ENCODE measurements around the gene DHRS4L2.
"Not testable (repeated sequence)": the region's sequence is repeated elsewhere in the genome, so short reads cannot be mapped to it uniquely, and the experiment has no call there.

DHRS4L2 gene

DNA sequence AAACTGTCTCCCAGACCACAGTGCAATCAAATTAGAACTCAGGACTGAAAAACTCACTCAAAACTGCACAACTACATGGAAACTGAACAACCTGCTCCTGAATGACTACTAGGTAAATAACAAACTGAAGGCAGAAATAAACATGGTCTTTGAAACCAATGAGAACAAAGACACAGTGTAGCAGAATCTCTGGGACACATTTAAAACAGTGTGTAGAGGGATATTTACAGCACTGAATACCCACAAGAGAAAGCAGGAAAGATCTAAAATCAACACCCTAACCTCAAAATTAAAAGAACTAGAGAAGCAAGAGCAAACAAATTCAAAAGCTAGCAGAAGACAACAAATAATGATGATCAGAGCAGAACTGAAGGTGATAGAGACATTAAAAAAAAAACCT is 14.7 kb upstream of the DHRS4L2 start:
- DNase-seq, result not testable (repeated sequence)

DNA sequence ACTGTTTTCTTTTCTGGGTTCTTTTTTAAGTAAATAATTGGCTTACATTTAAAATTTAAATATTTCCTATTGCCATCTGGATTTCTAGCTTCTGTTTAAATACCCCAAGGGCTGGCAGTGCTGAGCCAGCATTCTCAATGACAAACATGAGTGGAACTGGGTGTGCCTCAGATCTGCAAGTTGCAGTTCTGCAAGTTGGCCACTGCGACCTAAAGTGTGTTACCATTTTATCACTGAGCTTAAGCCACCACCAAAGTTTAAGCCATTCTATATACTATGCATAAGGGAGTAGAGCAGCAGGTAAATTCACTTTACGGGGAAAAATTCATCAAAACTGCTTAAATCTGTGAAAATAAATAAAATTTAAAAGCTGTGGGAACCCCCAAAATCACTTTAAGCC is 11.5 kb upstream of the DHRS4L2 start:
- DNase-seq, result not testable (repeated sequence)

DNA sequence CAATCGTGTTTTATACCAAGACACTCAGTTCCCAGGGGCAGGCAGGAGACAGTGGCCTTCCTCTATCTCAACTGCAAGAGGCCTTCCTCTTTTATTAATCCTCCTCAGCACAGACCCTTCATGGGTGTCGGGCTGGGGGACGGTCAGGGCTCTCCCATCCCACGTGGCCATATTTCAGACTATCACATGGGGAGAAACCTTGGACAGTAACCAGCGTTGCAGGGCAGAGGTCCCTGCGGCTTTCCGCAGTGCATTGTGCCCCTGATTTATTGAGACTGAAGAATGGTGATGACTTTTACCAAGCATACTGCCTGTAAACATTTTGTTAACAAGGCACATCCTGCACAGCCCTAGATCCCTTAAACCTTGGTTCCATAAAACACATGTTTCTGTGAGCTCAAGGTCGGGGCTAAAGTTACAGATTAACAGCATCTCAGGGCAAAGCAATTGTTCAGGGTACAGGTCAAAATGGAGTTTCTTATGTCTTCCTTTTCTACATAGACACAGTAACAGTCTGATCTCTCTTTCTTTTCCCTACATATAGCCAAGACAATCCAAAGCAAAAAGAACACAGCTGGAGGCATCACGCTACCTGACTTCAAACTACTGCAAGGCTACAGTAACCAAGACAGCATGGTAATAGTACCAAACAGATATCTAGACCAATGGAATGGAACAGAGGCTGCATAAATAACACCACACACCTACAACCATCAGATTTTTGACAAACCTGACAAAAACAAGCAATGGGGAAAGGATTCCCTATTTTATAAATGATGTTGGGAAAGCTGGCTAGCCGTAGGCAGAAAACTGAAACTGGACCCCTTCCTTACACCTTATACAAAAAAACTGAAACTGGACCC is 6.5 kb upstream of the DHRS4L2 start:
- DNase-seq, result not testable (repeated sequence)

DNA sequence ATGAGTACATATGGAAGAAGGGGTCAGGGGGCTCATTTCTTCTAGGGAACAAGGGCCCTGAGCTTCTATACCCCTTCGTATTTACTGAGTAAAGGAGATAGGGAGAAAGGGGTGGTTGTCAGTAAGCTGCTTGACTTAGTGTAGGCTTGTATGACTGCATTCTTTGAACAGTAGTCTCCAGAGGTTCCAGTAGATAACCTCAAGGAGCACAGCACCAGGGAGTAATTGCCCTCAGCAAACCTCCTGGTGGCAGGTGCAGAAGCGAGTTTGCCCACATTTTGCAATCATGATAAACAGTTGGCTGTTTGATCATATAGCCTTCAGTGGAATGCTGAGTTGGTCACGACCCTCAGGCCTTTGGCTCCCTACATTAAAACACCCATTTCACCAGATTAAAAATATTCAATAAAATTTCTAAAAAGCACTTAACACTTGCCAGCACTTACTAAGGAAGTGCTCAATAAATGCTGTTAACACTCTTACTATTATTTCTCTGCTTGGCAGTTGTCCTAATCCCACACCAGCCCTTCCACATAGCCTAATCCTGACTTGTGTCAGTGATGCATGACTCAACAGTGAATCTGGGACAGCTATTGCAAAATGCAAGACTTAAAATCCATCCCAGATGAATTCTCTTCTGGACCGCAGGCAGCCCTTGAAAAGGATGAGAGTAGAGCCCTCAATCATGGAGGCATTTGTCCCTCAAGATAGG is 3.7 kb upstream of the DHRS4L2 start:
- no peak for DNase-seq

DNA sequence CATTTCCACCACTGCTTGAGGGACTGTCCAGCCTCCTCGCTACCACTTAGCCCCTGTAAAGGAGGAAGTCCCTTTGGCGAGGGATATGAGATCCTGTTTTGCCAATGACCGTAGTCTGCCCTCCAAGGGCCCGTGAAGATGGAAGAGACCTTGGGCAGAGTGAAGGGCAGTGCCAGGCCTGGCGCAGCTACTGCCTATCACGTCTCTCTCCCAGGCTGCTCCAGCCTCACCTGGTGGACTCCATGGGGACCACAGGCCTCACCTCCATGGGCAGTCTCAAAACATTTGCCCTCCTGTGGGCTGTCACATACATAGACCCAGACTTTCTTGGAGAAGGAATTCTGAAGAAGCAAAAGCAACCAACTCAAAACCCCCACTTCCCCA is 514 bp upstream of the DHRS4L2 start:
- DNase-seq, result not testable (repeated sequence)

DNA sequence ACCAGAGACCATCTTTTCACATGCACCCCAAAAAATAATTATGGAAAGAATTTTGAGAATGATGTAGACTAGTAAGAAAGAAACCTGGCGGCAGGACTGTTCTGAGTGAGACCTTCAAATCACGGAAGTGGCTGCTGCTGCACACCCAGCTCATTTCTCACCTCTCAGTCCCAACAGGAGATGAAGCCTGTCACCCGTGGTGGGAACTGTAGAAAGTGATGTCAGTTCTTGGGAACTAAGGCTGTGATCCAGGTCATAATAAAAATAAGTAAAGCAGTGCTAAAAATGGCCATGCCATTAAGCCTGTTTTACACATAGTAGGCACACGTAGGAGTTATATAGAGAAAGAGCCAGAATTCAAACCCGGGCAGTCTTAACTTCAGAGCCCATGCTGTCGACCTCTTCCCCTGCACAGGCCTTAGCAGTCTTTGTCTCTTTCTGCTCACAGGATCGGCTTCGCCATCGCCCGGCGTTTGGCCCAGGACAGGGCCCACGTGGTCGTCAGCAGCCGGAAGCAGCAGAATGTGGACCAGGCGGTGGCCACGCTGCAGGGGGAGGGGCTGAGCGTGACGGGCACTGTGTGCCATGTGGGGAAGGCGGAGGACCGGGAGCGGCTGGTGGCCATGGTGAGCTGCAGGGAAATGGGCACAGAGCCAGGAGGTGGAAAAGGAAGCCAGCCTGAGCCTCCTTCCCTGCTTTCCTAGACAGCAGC is 1.2 kb downstream of the DHRS4L2 start:
- DNase-seq, result not testable (repeated sequence)

DNA sequence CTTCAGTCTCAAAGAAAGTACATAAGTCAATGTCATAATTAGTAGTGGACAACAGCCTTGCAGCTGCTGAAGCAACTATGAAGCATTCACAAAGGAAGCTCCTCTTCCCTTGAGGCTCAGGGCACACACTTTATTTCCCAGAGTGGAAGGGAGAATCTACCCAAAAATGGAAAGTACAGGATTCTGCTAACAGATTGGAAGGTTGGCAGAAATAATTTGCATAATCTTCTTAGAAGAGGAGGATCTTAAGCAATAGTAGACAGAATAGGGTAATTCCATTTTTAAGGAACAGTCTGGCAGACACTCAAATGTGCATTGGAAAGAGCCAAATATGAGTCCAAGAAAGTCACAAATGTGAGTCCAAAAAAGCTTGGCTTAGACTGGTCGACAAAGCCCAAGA is 2.2 kb downstream of the DHRS4L2 start:
- not testable (repeated sequence) for DNase-seq

DNA sequence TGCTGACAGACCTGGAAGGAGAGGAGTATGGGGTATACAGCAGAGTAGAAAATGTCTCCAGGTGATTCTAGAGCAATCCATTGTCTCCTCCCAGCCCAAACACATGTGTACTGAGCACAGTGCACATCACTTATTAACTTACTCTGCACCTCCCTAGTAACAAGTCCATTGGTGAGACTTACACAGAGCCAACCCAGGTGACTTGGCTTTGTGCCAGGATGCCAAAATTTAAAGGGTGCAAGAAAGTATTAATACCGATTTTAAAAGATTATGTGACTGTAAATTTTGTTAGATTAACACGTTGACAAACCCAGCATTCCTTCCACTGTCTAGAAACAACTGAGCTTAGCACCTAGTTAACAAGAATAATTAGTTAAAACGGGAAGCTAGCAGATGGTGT is 4.3 kb downstream of the DHRS4L2 start:
- not testable (repeated sequence) for DNase-seq

DNA sequence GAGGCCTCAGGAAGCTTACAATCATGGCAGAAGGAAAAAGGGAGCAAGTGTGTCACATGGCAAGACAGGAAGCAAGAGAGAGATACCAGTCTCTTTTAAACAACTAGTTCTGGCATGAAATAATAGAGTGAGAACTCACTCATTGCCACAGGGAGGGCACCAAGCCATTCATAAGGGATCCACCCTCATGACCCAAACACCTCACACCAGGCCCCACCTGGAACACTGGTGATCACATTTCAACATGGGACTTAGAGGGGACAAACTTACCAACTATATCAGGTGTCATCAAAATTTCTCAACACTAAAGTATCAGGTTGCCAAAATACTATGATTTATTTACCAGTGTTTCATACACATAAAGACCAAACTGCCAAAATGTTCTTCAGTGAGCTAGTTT is 7.3 kb downstream of the DHRS4L2 start:
- DNase-seq, result not testable (repeated sequence)

DNA sequence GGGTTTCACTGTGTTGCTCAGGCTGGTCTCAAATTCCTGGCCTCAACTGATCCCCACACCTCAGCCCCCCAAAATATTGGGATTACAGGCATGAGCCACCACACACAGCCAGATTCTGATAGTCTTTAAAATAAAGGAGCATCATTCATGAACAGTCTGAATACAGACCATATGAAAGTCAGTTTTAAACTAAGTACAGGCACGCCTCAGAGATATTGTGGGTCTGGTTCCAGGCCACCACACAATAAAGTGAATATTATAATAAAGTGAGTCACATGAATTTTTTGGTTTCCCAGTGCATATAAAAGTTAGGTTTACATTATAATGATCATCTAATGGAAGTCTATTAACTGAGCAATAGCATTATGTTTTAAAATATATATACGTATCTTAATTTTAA is 8.1 kb downstream of the DHRS4L2 start:
- DNase-seq, result not testable (repeated sequence)

DNA sequence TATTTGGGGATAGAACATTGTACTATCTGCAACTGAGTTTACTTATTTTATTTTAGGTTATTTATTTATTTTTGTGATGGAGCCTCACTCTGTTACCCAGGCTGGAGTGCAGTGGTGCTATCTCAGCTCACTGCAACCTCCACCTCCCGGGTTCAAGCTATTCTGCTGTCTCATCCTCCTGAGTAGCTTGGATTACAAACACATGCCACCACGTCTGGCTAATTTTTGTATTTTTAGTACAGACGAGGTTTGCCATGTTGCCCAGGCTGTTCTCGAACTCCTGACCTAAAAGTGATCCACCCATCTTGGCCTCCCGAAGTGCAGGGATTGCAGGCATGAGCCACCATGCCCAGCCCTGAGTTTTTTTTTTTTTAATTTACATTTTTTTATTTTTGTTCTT is 10.9 kb downstream of the DHRS4L2 start:
- DNase-seq, result not testable (repeated sequence)

DNA sequence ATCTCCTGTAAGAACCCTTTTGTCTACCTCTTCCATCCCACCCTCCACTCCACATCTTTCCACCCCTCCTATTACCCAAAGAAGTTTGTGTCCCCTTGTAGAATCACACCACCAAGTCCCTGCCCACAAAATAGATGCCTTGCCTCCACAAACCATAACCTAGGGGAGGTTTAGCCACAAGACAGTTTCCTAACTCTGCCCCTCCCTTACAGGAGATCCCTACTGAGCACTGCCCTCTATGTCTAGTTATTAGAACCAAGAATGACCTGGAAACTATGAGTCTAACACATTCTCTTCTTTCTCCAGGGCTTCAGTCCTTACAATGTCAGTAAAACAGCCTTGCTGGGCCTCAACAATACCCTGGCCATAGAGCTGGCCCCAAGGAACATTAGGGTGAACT is 12.3 kb downstream of the DHRS4L2 start:
- not testable (repeated sequence) for DNase-seq

DNA sequence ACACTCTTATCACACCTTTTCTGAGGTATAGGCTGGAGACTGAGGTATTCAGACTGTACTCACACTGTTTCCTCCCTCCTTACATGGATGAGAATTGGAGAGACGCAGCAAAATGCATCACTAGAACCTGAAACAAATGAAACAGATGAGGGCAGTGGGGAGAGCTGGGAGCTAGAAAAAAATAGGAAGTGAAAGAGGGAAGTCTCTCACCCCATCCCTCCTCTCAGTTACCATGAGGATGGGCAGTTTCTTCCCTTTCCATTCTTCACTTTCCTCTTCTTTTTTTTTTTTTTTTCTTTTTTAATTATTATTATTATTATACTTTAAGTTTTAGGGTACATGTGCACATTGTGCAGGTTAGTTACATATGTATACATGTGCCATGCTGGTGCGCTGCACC is 12.9 kb downstream of the DHRS4L2 start:
- not testable (repeated sequence) for DNase-seq

DNA sequence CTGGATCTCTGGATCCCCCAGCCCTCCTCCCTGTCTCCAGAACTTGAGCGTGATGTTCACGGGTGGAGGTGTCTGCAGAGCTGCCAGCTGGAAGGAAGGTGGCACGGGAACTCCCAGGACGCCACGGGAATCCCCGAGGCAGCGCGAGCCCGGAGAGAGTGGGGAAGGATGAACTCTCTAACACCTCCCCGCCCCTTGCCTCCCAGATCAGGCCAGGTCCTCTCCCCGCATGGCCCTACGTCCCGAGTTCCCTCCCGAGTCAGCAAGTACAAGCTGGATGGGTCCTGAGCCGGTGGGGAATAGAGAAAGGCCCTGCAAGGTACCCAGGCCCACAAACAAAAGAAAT is 17.7 kb downstream of the DHRS4L2 start:
- not testable (repeated sequence) for DNase-seq

DNA sequence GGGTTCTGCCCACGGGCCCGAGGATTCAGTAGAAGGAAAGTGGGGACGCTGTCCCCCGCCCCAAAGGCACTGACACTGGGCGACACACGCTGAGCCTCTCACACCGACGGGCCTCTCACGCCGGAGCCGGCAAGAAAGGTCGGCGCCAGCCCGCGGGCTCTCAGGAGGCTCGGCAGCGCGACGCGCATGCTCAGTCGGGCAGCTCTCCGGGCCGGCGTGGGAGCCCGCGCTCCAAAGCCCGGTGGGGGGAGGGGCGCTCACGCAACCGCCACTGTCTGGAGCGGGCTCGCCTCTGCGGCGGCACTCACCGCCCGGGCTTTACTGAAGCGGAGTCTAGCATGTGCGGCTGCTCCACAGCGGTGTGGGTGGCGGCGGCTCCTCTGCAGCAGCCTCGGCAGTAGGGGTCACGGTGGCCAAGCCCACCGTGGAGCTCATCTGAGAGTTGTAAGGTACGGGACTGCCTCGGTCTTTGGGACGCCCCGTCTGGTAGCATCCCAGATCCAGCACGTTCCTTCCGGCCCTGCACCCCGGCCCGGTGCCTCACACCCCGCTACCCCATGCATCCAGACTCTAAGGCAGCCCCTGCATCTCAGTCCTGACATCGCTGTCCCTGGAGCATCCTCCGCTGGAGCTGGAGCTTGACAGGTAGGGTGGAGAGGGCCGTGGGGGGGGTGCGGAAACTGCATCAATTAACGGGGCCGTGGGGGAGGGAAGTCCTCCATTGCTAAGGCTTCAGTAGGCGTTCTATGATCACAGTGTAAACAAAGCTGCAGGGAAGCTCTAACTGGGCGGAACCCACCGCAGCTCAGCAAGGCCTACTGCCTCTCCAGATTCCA is 18.3 kb downstream of the DHRS4L2 start:
- DNase-seq, result peak; percentile 60

DNA sequence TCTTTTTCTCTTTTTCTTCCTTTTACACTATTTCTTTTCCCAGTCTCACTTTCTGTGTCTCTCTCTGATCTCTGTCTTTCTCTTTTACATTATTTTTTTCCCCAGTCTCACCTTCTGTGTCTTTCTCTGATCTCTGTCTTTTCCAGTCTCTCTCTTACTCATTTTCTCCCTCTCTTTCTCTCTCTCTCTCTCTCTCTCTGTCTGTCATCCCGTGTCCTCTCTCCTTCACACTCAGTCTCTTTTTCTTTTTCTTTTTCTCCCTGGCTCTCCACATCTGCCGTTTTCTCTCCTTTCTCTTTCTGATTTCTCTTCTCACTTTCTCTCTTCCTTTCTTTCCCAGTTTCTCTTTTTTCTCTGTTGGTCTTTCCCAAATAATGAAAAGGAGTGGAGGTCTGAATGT is 22.3 kb downstream of the DHRS4L2 start:
- DNase-seq, result no peak

DNA sequence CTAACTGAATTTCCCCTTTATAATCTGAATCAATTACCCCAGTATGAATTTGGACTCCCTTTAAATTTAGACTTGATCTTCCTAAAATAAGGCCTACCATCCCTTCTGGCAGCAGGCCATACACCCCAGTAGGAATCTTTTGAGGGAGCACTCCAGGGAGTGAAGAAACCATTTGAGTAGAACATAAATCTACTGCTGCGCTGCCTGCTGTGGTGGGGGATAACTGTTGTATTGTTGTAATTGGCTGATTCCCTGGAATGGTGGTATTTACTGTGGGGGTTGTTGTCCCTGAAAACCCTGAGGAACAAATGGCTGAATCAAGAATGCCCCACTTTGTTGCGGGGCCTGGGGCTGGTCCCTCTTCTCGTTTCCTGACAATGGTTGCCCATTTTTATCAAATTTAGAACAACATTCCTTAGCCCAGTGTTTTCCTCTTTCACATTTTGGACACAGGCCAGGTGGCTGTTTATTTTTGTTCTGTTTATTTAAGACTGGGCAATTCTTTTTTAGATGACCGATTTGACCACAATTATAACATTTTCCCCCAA is 24.1 kb downstream of the DHRS4L2 start:
- not testable (repeated sequence) for DNase-seq

DNA sequence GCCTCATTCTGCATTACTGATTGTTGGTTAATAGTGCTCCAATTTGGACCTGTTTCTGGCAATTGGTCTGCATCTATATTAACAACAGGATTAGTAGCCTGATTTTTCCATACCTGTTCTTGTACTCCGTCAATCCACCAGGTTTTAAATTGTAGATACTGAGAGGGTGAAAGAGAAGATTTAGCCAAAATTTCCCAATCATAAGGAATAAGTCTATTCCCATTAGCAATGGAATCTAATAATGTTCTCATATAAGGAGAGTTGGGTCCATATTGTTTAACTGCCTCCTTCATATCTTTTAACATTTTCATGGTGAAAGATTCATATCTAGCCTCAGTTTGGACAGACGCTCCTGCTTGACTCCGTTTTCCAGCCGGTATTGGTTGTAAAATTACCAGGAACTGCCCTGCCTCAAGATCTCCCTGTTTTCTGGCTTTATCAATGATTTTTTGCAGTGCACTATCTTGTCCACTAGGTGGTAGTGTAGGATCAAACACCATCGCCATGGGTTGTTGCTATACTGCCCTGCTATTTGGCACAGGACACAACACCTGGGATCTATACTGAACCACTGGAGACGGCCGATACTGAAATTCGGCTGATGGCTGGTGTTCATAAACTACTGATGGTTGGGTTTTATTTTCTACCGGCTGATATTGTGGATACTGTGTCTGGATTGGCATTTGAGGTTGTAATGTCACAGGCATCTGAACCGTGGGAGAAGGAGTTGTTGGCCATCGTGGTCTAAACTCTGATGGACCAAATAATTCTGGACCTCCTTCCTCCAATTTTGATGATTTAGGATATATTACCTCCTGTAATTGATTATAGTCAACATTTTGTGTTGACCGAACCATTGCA is 25.2 kb downstream of the DHRS4L2 start:
- peak; percentile 50 for DNase-seq

DNA sequence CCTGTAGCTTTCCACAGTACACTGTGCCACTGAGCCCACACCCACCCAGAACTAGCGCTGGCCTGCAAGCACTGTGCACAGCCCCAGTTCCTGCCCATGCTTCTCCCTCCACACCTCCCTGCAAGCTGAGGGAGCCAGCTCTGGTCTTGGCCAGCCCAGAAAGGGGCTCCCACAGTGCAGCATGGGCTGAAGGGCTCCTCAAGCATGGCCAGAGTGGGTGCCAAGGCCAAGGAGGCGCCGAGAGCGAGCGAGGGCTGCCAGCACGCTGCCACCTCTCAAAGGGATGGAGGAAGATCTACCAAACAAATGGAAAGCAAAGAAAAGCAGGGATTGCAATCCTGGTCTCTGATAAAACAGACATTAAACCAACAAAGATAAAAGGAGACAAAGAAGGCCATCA is 27.0 kb downstream of the DHRS4L2 start:
- not testable (repeated sequence) for DNase-seq

DNA sequence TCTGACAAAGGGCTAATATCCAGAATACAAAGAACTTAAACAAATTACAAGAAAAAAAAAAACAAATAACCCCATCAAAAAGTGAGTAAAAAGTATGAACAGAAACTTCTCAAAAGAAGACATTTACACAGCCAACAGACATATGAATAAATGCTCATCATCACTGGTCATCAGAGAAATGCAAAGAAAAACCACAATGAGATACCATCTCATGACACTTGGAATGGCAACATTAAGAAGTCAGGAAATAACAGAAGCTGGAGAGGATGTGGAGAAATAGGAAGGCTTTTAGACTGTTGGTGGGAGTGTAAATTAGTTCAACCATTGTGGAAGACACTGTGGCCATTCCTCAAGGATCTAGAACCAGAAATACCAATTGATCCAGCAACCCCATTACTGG is 30.2 kb downstream of the DHRS4L2 start:
- DNase-seq, result not testable (repeated sequence)

DNA sequence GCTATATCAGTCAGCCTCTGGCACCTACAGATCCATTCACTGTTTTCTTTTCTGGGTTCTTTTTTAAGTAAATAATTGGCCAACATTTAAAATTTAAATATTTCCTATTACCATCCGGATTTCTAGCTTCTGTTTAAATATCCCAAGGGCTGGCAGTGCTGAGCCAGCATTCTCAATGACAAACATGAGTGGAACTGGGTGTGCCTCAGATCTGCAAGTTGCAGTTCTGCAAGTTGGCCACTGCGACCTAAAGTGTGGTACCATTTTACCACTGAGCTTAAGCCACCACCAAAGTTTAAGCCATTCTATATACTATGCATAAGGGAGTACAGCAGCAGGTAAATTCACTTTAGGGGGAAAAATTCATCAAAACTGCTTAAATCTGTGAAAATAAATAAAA is 31.2 kb downstream of the DHRS4L2 start:
- DNase-seq, result not testable (repeated sequence)

Data from central memory CD4-positive, alpha-beta T cell (primary cell).